Measurements from ENCODE around the gene TUBA4B.
"Not testable (repeated sequence)": the region's sequence is repeated elsewhere in the genome, so short reads cannot be mapped to it uniquely, and the experiment has no call there.

Gene TUBA4B

DNA sequence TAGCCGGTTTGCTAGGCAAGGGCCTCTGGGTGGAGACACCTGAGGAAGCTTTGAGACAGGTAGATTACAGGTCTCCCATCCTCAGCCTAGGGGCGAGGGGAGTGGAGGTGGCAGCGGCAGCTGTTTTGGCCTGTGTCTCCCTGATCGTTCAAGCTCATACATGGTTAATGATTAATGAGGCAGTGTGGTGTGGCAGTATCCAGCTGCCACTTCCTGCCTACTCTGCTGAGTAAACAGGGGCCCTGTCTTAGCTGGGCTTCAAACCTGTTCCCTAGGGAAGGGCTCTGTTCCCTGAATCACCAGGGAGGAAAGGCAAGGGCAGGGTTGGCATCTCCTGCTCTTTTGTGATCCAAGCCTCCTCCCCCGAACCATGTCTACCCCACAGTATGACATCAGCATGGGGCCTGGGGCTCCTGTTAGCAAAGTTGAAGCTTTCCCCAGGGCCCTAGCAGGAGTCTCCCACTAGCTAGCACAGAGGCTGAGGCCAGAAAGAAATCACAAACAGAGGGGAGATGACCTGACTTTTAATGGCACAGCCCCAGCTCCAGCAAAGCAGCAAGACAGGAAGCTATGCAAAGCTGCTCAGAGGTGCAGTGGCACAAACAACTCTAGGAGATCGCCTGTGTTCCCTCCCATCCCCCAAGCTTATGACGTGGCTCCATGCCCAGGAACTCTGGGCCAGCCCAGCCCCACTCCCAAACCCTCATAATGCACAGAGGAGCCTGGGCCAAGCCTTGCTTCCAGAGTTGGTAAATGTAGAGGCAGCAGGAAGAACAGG is 3.7 kb upstream of the TUBA4B start:
- peak; percentile 74 to 82 for DNase-seq

- DNase-seq = no peak
Observed at GRCh38 chr2:219250049-219250781, 2.8 kb upstream of the TUBA4B start.

DNA sequence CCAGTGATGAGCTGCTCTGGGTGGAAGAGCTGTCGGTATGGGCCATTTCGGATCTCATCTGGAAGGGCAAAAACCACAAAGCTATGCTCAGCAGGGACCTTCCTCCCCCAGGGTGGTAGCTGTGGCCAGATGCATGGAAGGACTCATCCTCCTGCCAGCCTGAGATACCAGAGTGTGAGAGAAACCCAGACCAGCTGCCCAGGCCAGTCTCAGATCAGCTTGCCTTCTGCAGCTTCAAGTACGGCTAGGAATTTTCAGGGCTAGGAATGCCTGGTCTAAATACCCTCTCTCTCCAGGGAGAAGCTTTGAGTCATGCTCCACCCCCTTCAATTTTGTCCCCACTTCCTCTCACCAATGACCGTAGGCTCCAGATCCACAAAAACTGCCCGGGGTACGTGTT is 1.4 kb upstream of the TUBA4B start:
- no peak for DNase-seq

- no peak for DNase-seq
Observed at GRCh38 chr2:219252084-219252483, 959 bp upstream of the TUBA4B start.

- DNase-seq = no peak
Observed at GRCh38 chr2:219252570-219252899, 508 bp upstream of the TUBA4B start.

GRCh38 chr2:219253753-219254589 is 928 bp downstream of the TUBA4B start, which contains the start of gene TUBA4A:
Gene TUBA4A (minus strand): TSS chr2:219253918. CDS start chr2:219253858, 60 bp downstream.
- DNase-seq = peak; percentile 72 to 86

GRCh38 chr2:219254590-219255201 is 1.7 kb downstream of the TUBA4B start:
- DNase-seq = no peak

- not testable (repeated sequence) for DNase-seq
Observed at GRCh38 chr2:219258942-219259341, 5.9 kb downstream of the TUBA4B start.

DNA sequence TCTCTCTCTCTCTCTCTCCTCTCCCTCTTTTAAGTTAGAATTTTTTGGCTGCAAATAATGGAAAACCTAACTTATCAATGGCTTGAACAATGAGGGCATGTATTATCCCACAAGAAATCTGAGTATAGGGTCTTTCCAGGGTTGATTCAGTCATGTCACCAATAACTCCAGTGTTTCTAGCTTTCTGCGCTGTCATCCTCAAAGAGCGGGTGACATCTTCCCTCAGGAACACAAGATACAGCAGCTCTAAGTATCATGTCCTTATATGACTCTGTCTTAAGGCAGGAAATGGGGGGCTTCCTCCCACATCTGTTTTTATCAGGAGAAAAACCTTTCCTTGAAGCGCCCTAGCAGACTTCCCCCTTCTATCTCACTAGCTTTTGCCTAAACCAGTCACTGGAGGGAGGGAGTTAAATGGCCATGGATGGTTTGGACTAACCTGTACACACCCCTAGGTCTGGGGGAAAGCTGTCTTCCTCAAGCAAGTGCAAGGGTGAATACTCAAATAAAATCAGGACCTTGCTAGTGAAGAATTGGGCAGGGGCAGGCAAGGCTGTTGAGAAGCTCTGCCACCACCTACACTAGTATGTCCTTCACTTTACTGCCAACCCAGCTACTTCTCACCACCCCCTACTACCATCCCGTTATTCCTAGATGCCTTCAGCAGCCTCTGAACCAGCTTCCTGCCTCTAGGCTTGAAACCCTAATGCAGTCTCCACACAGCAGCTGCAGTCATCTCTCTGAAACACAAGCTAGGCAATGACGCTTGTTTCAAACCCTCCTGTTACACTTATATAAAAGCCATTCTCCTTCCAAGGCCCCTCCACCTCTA is 8.2 kb downstream of the TUBA4B start:
- no peak for DNase-seq

DNA sequence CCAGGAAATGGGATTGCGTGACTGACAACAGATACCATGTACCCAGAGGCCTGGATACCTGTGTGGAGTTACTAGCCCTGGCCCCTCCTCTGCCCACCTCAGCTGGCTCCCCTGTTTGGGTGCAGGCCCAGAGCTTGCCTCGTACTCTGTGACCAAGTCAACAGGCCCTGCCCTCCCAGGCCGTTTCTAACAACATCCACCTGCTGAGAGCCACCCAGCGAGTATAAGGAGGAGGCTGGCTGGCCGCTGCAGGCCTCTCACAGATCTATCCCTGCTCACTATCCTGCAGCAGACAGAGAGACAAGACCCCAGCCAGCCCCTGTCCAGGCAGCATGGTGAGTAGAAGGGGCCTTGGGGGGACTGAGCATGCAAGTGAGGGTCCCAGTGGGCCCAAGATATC is 13.2 kb downstream of the TUBA4B start:
- no peak for DNase-seq

DNA sequence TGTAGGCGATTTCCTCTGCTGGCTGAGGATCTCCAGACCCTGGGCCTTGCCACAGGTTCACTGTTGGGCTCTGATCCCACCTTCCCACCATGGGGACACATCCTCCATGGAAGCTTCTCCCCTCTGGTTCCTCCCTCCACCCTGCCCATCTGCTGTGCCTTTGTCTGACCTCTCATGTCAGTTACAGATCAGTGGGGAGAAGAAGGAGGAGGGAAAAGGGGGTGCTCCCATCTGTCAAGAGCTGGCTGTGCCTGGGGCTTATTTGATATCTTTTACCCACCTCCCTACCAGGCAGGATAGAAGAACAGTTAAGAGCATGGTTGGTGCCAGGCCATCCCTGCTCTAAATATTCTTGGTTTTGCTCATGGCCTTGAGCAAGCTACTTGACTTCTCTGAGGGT is 13.8 kb downstream of the TUBA4B start:
- no peak for DNase-seq

GRCh38 chr2:219268294-219268693 is 15.3 kb downstream of the TUBA4B start:
- no peak for DNase-seq

DNA sequence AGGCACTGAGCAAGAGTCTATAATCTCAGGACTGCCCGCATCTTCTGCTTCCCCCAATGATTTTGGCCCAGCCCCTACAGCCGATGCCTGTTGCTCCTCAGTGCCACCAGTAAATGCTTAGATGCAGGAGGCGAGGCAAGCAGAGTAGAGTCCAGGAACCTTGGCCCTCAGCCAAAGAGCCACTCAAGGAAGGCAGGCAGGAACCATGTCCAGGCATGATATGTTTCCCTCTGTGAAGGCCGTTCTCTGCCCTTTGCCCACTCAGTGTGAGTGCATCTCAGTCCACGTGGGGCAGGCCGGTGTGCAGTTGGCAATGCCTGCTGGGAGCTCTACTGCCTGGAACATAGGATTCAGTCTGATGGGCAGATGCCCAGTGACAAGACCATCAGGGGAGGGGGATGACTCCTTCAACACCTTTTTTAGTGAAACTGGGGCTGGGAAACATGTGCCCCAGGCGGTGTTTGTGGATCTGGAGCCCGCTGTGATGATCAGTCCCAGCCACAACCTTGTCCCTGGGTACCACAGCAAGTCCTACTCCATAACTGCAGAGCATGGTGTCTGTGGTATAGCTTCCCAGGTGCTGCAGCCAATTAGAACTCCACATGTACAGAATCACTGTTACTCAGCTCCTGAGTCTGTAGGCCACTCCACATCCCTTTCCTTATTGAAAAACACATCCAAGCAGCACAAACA is 16.5 kb downstream of the TUBA4B start:
- peak; percentile 22 to 43 for DNase-seq

GRCh38 chr2:219270055-219270372 is 17.0 kb downstream of the TUBA4B start:
- DNase-seq = no peak

GRCh38 chr2:219271021-219271420 is 18.0 kb downstream of the TUBA4B start:
- no peak for DNase-seq

DNA sequence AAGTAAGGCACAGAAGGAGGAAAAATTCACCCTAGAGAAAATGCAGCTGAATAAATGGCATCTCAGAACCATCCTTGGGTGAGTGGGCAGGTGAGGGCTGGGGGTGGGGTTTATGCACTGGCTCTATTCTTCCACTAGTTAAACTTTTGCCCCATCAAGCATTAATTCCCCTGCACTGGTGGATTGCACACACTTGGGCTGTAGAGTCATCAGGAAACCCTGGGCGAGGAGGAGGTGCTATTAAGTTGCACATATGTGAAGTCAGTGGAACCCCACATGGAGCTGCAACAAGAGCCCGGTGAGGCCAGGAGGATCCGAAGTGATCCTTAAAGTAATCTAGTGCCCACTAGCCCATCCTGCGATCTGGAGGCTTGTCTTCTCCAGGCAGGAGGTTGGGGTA is 19.3 kb downstream of the TUBA4B start:
- no peak for DNase-seq

GRCh38 chr2:219272995-219273394 is 20.0 kb downstream of the TUBA4B start:
- DNase-seq = no peak

DNA sequence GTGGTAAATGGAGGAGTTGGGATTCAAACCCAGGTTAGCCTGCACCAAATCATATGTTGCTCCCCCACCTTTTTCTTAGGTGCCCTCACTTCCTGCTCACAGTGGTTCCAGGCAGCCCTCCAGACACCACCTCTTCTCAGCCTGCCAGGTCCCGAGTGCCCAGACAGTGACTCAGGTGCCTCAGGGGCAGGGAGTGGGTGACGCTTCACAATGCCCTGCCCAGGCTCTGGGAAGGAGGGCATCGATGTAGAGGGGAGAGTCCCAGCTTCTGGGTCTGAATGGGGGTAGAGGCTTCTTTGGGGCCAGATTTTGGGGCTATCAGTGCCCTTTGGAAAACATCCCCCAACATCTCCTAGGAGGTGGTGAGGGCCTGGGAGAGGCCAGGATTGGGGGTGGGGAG is 20.9 kb downstream of the TUBA4B start:
- DNase-seq = no peak

- no peak for DNase-seq
Observed at GRCh38 chr2:219274361-219274921, 21.4 kb downstream of the TUBA4B start.

DNA sequence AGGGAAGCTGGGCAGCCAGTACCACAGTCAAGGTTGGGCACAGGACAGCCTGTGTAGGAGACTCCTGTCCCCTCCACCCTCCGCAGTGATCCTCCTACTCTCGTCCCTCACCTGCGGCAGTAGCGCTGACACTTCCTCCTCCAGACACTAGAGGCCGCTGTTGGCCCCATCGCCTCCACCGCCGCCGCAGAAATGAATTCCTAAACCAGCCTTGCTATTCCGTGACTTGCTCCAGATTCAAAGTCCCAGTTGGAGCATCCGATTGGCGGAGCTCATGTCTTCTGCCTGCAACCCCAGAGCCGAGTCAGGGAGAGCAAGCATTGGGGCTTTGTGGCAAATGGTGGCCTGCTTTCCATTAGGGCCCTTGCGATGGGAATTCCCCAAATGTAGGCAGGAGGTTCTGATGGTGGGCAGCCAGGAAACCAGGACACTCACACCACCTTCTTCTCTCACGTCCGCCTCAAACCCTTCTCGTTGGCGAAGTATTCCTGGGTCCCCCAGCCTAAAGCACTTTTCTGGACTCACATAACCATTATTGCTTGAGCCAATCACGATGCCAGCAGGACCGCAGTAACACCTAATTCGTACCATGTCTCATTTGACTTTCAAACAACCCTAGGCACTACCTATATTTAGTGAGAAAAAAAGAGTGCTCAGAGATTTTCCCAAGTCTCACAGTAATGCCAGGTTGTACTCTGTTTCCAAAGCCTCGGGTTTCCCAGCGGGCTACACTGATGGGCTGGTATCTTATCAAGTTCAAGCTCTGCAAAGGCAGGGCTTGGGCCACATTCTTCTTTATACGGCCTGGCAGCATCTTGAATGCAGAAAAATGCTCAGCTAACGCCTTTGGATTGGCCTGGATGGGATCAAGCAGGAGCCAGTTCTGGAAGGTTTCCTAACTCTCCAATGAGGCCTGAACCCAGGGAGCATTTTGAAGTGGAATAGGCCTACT is 24.9 kb downstream of the TUBA4B start:
- peak; percentile 78 to 85 for DNase-seq

Measured in SHP77 (cell line).